Effector CD8-positive, alpha-beta T cell (primary cell): ENCODE measurements around the gene CLDN9.

Experiments used
- DNase-seq: peaks from one replicate; lab custom pipeline; 2025; lab: John Stamatoyannopoulos, UW

Gene CLDN9

DNA sequence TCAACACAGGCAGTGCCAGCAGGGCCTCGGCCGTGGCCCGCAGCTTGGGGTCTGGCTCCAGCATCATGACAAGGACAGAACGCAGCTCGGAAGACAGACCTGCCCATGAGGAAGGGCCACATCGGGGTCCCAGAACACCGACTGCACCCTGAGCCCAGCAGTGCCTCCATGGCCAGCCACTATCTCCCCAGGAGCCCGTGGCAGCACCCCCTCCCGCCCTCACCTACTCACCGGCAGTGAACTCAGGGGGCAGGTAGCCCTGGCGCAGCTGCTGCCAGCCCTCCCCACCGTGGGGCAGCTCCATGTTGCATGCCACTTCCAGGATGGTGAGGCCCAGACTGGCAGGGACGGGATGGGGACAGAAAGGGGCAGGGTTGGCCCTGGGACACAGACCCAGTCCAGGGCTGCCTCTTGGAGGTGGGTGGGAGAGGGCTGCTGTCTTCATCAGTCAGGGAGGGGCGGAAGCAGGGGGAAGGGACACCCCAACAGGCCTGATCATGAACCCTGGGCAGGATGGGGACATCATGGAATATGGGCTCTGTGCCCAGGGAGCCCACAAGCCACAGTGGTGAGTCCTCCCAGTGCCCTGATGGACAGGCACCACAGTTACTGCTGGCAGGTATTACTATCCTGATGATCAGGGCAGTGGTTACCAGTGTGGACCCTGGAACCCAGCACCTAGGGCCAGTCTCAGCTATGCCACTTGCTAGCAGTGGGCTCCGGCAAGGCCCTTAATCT, 38.2 kb upstream of the CLDN9 start:
- no peak for DNase-seq

- DNase-seq = no peak
These were observed 37.4 kb upstream of the CLDN9 start for GRCh38 chr16:2975161-2975795.

GRCh38 chr16:2976201-2976600, 36.5 kb upstream of the CLDN9 start:
- DNase-seq = no peak

GRCh38 chr16:2976673-2977072, 36.0 kb upstream of the CLDN9 start:
- no peak for DNase-seq

GRCh38 chr16:2977440-2977839, 35.3 kb upstream of the CLDN9 start:
- no peak for DNase-seq

DNA sequence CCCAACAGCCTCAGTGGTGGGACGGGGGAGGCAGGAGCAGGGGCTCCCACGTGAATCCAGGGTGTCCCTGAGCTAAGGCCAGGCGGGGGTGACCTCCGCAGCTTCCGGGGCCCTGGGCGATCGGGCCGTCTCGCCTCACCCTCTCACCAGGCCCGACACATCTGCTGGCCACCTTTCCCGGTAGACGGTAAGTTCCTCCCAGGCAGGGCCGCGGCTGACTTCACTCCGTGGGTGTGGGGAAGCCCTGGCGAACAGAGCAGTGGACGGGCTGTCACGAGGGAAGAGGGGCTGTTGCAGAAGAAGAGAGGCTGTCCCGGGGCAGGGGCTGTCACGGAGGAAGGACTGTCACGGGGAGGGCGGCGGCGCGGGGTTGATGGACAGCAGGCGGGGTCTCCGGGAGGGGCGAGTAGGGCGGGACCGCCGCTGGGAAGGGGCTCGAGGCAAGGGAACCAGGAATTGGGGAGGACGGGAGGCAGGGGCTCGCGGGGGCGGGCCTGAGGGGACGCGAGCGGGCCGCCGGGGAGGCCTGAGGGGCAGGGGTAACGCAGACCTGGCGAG, 33.0 kb upstream of the CLDN9 start:
- DNase-seq = no peak

DNA sequence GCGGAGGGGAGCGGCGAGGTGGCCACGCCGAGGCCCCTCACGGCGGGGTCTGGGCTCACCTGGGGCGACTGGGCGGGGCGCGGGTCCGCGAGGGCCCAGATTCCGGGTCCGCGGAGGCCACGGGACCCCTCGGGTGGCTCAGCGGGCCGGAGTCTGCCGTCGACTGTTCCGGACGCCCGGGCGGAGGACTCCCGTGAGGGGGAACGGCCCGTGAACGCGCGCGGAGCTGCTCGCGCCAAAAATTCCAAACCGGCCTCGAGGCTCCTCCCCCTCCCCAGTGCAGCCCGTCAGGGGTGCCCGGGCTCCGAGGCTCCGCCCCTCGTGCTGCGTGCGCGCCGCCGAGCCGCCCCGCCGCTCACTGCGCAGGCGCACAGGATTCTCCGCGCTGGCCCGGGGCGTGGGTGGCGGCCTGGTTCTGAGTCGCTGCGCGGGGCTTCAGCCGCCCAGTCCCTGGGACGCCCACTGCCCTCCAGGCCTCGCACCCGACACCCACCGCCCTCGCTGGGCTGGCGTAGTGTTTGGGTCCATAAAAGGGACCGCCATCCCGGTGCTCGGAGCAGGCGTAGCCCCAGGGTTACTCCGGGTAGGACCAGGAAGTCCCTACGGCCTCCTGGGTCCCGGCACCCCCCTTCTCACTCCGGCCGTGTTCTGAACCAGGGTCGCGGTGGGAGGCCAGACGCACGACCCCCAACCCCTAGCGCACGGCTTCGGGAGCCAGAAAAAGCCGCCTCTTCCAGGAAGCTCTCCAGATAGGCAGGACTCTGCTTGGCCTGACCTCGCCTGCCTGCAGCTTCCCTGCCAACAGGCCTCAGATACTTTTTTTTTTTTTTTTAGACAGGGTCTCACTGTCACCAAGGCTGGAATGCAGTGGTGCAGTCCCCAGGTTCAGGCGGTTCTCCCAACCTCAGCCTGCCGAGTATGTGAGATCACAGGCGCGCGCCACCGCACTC, 32.2 kb upstream of the CLDN9 start, which contains the start of gene PKMYT1:
TSS of gene PKMYT1 (minus strand) at position 220 of the 950 bp plus-strand sequence. CDS start 789 bp downstream, outside the sequence.
- DNase-seq = peak; percentile 90

- DNase-seq = no peak
These were observed 31.4 kb upstream of the CLDN9 start for GRCh38 chr16:2981177-2981898.

DNA sequence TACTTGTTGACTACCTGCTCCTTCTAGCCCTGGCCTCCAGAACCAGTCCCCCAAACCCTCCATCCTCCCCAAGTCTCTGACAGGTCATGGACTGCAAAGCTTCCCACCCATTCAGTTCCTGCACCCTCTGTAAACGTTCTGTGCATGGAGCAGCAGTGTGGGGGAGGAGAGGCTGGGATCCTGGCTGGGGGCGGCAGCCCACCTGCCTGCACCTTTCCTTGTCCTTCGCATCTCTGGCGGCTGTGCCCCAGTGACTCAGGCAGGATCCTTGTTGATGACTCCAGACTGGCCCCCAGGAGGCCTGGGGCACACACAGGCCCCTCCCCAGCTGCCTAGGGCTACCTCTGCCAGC, 30.8 kb upstream of the CLDN9 start:
- no peak for DNase-seq

DNA sequence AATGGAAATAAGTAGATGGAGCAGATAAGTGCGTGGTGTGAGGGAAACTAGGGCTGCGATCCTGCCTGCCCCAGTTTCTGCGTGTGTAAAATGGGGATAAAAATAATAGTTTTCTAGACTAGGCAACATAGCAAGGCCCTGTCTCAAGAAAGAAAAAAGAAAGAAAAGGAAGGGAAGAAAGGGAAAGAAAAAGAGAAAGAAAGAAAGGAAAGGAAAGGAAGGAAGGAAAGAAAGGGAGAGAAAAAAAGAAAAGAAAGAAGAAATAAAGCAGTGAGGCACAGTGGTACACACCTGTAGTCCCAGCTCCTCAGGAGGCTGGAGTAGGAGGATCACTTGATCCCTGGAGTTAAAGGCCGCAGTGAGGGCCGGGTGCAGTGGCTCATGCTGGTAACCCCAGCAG, 30.3 kb upstream of the CLDN9 start:
- DNase-seq = no peak

DNA sequence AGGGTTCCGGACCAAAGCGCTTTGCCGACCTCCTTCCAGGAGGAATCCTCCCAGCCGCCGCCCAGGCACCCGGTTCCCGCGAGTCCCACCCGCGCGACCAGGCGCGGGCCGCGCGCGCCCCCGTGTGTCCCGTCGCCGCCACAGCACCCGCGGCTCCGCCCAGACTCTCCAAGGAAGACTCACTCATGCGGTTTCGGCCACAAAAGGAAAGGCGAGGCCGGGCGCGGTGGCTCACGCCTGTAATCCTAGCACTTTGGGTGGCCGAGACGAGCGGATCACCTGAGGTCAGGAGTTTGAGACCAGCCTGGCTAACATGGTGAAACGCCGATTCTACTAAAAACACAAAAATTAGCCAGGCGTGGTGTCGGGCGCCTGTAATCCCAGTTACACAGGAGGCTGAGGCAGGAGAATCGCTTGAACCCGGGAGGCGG, 29.0 kb upstream of the CLDN9 start:
- DNase-seq = peak; percentile 54

- DNase-seq = no peak
These were observed 27.3 kb upstream of the CLDN9 start for GRCh38 chr16:2985462-2985861.

DNA sequence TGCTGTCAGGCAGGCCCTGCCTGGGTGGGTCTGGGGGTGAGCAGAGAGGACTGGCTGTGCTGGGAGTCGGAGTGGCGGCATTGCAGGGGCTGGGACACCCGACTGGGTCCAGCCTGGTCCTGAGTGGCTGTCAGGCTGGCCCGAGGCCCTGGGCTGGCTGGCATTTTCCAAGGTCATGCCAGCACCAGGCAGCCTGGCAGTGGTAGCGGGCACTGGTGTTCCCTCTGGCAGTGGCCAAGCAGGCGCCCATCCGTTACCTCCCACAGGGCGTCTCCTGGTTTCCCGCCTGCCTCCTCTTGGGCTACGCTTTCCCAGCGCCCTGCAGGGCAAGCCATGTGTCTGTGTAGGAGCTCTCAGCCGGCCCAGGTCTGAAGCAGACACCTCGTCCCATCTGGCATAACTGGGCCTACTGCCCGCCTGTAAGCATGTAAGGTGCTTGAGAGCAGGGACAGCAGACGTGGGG, 26.8 kb upstream of the CLDN9 start:
- no peak for DNase-seq

GRCh38 chr16:2986623-2987188, 26.0 kb upstream of the CLDN9 start:
- DNase-seq = no peak

- DNase-seq = no peak
These were observed 25.4 kb upstream of the CLDN9 start for GRCh38 chr16:2987286-2987685.

DNA sequence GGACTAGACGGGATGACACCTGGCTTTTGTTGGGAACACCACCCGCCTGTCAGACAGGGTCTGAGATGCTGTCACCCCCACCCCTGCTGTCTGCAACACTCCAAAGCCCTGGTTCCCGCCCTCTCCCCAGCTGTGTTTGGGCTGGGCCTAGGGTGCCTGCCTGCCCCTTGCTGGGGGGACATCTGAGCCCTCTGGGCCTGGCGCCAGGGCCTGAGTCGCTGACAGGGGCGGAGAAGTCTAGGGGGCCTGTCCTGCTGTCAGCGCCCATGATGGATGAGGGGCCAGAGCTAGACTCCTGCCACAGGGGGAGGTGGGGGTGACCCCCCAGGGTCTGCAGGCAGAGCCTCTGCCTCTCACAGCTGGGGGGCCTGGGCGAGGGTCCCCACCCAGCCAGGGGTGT, 24.9 kb upstream of the CLDN9 start:
- no peak for DNase-seq

DNA sequence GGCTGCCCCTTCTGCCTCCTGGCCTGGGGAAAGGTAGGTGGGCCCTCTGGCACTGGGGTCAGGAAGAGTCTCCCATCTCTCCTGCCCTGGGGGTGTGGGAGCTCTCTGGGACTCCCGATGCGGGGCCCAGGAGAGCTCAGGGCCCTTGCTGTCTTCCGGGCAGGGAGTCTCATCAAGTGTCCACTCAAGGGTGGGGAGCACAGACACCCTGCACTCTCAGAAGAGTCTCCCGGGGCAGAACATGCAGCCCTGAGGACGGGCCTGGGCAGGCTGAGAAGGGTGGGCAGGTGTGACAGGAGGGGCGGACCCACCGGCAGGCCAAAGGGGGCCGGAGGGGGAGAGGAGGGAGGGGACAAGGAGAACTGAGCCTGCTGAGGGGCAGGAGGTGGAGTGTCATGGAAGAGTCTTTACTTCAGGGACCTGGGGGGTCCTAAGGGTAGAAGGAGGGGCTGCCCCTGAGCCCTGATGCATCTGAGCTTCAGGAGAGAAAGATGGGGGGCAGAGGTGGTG, 24.1 kb upstream of the CLDN9 start:
- DNase-seq = no peak

- DNase-seq = no peak
These were observed 21.8 kb upstream of the CLDN9 start for GRCh38 chr16:2990891-2991290.

- DNase-seq = no peak
These were observed 21.0 kb upstream of the CLDN9 start for GRCh38 chr16:2991566-2992261.

- no peak for DNase-seq
These were observed 20.2 kb upstream of the CLDN9 start for GRCh38 chr16:2992383-2993081.
